ENCODE data around the gene POLR2C. TPM values are rescaled to one million over a fixed set of nuclear protein-coding genes. Genes with fewer than 3 reads are reported as not detected.

POLR2C gene
- total and polyA plus RNA-seq, 10 donors: 23.2 to 75.6 (median 49.0) TPM

GRCh38 chr16:57479976-57480753 lies 17.7 kb downstream of the POLR2C start:
- no peak for TF ChIP-seq POLR2AphosphoS5 (IDR thresholded peaks at IDR 0.05)
- TF ChIP-seq POLR2A (IDR thresholded peaks at IDR 0.05): no peak
- TF ChIP-seq CTCF (IDR thresholded peaks at IDR 0.05 in 8 of 11, conservative IDR thresholded peaks at IDR 0.05 in 3 of 11): no peak
- H3K27me3 ChIP-seq (replicated peaks in 1 of 7): peaks cover 0 to 19% (median 0%) of the 10 kb centered on the region in 7 donors
- DNase-seq: peak; percentile 74
- peak overlapping the region in 4 of 8 donors; percentile 30 to 58 (median 38) for H3K4me3 ChIP-seq
- H3K4me1 ChIP-seq: peaks cover 17 to 68% (median 56%) of the 10 kb centered on the region in 6 donors
- H3K27ac ChIP-seq: peak overlapping the region in 6 of 8 donors; percentile 26 to 61 (median 50)
- peaks cover 0 to under 1% (median 0%) of the 10 kb centered on the region in 6 donors for H3K36me3 ChIP-seq
- intact Hi-C loops (cut with DNase I; ENCODE audit: low total_unique reads): no loop called here
- no peaks in the 10 kb centered on the region for H3K9me3 ChIP-seq
- 58 to 91% (median 68%) methylated on average over 4 to 15 of the region's 15 CpGs for WGBS, 5 donors

GRCh38 chr16:57480754-57481230 lies 18.3 kb downstream of the POLR2C start:
- no peak for TF ChIP-seq CTCF (IDR thresholded peaks at IDR 0.05 in 8 of 11, conservative IDR thresholded peaks at IDR 0.05 in 3 of 11)
- no peak for TF ChIP-seq POLR2A (IDR thresholded peaks at IDR 0.05)
- no peak for TF ChIP-seq POLR2AphosphoS5 (IDR thresholded peaks at IDR 0.05)
- Histone ChIP-seq H3K9me3 (no peaks in the 10 kb centered on the region), H3K27ac (peak overlapping the region in 4 of 8 donors; percentile 45 to 60 (median 50)), H3K27me3 (replicated peaks in 1 of 7) (peaks cover 0 to 25% (median 0%) of the 10 kb centered on the region in 7 donors), H3K4me3 (no peak overlapping the region), H3K4me1 (peaks cover 22 to 69% (median 60%) of the 10 kb centered on the region in 6 donors), H3K36me3 (no peaks in the 10 kb centered on the region)
- DNase-seq: peak; percentile 48
- 44 to 88% (median 76%) methylated on average over 5 to 6 of the region's 6 CpGs for WGBS, 5 donors
- intact Hi-C loops (cut with DNase I; ENCODE audit: low total_unique reads): no loop called here

- H3K27ac ChIP-seq: peak overlapping the region in 1 of 8 donors; percentile 60
- H3K27me3 ChIP-seq (replicated peaks in 1 of 7): peaks cover 0 to 29% (median 0%) of the 10 kb centered on the region in 7 donors
- no peaks in the 10 kb centered on the region for H3K36me3 ChIP-seq
- WGBS, 5 donors: 80 to 92% (median 88%) methylated on average over 4 of the region's 4 CpGs
- H3K4me1 ChIP-seq: peaks cover 16 to 66% (median 57%) of the 10 kb centered on the region in 6 donors
- no peak for TF ChIP-seq POLR2A (IDR thresholded peaks at IDR 0.05)
- no peak for TF ChIP-seq CTCF (IDR thresholded peaks at IDR 0.05 in 8 of 11, conservative IDR thresholded peaks at IDR 0.05 in 3 of 11)
- TF ChIP-seq POLR2AphosphoS5 (IDR thresholded peaks at IDR 0.05): no peak
- intact Hi-C loops (cut with DNase I; ENCODE audit: low total_unique reads): no loop called here
- DNase-seq: no peak
- no peak overlapping the region for H3K4me3 ChIP-seq
- H3K9me3 ChIP-seq: no peaks in the 10 kb centered on the region
Measured at GRCh38 chr16:57481421-57481820, 18.9 kb downstream of the POLR2C start.

Data from spleen (tissue), 11 donors.